Measurements from ENCODE around the gene KLHL26.
"Not testable (repeated sequence)": the region's sequence is repeated elsewhere in the genome, so short reads cannot be mapped to it uniquely, and the experiment has no call there.

Gene KLHL26

DNA sequence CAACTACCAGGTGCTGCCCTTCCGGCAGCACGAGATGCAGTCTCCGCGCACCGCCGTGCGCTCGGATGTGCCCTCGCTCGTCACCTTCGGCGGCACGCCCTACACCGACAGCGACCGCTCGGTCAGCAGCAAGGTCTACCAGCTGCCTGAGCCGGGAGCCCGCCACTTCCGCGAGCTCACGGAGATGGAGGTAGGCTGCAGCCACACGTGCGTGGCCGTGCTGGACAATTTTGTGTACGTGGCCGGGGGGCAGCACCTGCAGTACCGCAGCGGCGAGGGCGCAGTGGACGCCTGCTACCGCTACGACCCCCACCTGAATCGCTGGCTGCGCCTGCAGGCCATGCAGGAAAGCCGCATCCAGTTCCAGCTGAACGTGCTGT, 31.4 kb downstream of the KLHL26 start:
- DNase-seq = no peak

DNA sequence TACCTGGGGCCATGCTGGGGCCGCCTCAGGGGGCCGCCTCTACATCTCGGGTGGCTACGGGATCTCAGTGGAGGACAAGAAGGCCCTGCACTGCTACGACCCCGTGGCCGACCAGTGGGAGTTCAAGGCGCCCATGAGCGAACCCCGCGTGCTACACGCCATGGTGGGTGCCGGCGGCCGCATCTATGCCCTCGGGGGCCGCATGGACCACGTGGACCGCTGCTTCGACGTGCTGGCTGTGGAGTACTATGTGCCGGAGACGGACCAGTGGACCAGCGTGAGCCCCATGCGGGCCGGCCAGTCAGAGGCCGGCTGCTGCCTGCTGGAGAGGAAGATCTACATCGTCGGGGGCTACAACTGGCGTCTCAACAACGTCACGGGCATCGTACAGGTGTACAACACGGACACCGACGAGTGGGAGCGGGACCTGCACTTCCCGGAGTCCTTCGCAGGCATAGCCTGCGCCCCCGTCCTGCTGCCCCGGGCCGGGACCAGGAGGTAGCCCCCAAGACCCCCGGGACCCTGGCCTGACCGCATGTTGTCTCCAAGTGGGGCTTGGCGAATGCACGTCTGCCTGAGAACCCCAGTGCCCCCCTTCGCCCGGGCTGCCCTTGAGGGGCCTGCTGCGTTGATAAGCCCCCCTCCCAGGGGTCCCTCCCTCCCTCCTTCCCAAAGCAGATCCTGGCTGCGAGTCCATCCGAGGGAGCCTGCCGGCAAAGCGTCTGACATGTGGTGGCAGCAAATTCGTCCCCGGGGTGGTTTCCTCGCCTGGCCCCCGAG, 32.1 kb downstream of the KLHL26 start:
- no peak for DNase-seq

DNA sequence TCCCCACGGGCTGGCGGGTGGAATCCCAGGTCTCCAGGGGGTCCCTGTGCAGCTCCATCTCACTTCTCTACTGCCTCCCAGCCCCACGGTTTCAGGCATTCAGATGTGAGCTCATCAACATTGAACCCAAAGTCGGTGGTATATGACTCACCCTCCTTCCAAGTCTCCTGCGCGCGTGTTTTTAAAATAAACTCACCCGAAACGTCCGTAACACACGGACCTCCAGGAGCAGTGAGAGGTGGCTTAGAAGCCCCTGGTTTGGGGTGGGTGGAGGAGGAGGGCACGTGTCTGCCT, 32.6 kb downstream of the KLHL26 start:
- no peak for DNase-seq

DNA sequence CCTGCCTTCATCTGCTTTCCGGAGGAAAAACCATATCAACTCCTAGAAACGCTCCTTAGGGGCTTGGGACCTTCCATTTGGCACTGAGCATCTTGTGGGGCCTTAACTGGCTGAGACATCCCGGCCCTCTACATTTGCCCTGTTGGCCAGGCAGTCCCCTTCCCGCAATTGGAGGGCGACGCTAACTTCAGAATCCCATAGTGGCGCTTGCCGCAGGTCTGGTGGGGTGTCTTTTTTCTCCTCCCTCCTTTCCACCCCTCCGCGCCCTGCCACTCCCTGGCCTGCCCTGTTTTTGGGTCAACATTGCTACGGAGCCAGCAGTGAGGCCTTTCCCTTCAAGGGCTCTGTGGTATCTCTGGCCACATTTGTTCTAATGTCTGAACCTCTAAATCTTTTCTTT, 33.1 kb downstream of the KLHL26 start:
- no peak for DNase-seq

DNA sequence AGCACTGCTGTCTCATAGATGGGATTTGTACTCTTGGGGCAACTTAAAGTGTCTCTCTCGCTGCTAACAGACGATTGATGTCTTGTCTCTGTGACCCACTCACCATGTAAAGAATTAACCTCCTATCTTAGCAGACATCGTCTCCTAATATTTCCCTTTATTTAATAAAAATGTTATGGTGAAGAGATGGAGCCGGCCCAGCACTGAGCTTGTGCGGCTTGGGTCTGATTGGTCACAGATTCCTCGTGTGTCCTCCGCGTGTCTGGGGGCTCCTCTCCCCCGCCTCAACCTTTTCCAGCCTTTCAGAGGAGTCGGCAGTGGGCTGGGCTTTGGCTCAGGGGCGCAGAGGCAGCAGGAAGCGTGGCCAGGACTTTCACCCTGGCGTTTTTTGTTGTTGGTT, 33.5 kb downstream of the KLHL26 start:
- DNase-seq = no peak

DNA sequence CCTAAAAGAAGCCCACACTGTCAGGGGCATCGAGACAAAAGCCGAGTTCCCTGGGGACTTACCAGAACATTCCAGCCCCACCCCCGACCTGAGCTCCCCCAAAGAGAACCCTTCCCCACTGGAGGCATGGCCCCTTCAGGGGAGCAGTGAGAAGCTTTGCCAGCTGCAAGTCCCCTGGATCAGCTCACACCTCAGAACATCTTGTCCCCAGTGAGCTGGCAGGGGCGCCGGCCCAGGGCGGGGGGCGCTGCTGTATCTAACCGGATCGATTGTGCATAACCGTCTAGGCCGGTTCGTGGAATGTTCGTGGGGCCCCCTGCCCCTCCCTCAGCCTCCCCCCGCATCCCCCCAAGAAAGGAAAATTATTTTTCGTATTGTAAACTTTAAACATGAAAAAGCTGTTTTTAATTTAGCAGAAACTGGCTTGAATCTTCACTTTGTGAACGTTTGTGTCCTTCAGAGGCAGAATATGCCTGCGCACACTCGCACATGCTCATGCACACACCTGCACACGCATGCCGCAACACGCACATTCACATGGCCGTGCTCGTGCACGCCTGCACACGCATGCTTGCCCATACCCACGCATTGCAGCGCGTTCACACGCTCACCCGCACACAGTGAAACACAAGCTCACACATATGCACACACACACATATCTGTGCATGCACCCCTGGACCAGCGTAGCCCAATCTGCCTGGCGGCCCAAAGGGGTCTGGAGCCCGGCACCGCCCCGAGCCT, 34.6 kb downstream of the KLHL26 start:
- no peak for DNase-seq

DNA sequence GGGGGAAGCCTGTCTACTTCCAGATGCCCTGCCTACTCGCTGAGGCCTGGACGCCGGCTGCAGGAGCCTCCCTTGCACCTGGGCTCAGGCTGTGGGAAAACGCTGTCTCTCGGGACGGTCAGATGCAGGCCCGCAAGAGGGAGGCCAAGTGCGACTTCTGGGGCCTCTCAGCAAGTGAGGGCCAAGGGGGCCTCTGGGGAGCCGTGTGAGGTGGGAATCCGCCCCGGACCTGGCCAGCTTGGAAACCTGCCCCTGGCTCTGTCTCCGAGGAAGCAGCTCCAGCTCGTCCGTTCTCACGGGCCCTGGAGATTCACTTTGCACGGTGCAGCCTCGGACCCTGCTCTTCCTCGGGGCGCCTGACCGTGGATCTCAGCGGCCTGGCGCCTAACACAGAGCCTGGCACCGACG, 35.2 kb downstream of the KLHL26 start:
- DNase-seq = no peak

DNA sequence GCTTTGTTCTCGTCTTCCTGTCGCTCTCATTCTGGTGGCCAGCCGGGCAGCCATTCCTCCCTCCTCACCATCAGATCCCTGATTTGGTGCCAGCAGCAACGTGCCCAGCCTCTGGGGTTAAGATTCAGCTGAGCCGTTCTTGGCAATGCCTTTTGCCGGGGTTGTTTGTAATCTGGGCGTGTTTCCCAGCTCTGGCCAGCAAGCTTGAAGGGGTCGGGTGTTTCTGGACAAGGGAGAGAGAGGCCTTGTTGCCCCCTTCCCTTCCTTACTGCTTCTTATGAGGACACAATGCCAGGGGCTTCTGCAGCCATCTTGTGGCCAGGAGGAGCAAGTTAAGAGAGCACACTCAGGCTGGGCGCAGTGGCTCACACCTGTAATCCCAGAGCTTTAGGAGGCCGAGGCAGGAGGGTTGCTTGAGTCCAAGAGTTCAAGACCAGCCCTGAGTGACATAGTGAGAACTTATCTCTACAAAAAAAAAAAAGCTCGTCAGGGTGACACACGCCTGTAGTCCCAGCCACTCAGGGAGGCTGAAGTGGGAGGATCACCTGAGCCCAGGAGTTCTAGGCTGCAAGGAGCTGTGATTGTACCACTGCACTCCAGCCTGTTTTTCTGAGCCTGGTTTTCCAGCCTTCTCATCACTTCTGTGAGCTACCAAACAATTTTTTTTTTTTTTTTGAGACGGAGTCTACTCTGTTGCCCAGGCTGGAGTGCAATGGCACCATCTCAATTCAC, 35.9 kb downstream of the KLHL26 start:
- DNase-seq = no peak

DNA sequence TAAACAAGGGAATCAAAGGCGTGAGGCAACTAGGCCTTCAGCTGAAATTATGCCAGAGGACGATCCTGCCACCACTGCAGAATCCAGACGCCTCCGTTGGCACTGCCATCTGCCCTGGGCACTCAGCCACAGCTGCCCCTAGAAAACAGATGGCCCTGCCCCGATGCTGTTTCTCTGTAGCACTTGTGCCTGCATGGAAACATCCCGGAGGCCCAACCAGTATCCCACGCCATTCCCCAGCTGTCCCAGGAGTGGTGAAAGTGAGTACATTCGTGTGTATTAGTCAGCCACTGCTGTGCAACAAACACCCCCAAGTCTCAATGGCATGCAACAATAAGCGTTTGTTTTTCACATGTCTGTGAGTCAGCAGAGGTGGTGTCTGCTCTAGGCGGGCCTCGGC, 37.8 kb downstream of the KLHL26 start:
- DNase-seq = no peak

DNA sequence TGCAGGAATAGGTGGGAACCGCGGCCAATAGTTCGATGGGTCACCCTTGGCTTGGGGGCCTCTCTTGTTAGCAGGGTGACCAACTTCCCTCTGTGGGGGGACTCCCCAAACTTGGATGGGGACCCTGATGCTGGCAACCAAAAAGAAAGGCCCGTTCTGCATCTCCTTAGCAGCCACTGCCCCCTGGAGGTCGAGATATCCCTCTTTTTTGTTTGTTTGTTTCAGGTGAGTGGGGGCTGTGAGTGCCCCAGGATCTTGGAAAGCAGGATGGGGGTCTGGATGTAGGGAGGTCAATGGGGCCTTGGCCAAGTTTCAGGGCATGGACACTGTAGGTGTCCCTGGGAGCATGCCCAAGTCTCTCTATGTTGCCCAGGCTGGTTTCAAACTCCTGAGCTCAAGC, 39.0 kb downstream of the KLHL26 start:
- DNase-seq = no peak

DNA sequence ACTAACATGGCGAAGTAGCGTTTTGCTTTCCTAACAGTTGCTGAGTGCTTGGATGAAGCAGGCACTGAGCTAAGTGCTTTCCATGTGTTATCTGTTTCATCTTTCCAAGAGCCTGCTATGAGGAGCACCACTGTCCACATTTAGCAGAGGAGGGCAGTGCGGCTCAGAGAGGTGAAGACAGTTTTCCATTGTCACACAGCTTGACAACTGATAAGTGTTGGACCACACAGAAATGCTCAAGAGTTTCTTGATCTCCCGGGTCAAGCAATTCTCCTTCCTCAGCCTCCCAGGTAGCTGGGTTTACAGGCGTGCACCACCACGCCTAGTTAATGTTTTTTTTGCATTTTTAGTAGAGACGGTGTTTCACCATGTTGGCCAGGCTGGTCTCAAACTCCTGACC, 39.9 kb downstream of the KLHL26 start:
- DNase-seq = no peak

DNA sequence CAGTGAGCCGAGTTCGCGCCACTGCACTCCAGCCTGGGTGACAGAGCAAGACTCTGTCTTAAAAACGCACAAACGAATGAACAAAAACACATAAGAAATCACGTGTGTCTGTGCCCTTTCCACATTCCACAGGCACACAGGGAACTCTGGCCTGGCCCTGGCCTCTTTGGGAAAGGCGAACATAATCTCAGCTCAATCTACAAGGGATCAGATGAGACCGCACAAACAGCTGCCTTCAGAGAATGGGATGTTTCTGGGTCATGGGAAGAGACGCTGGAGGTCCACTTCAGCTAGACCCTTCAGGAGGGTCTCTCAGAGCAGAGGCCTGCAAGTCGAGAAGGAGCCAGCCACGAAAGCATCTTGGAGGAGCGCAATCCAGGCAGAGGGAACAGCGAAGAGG, 40.3 kb downstream of the KLHL26 start:
- DNase-seq = no peak

DNA sequence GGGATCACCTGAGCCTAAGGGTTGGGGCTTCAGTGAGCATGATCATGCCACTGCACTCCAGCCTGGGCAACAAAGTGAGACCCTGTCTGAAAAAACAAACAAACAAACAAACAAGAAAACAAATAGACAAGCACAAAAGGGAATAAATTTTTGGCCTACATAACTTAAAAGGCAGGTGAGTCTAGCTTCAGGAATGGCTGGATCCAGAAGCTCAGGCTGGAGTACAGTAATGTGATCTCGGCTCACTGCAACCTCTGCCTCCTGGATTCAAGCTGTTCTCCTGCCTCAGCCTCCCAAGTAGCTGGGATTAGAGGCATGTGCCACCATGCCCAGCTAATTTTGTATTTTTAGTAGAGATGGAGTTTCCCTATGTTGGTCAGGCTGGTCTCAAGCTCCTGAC, 43.3 kb downstream of the KLHL26 start:
- DNase-seq = not testable (repeated sequence)

DNA sequence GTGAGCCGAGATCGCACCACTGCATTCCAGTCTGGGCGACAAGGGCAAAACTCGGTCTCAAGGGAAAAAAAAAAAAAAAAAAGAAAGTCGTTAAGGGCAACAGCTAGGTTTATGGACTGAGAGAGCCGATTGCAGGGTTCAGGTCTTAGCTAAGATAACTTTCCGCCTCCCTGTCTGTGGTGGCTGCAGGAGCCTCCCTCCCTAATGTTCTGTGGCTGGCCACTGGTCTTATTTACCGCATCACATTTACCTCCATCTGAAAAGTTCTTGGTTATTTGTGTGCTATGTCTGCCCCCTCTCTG, 45.9 kb downstream of the KLHL26 start:
- no peak for DNase-seq

DNA sequence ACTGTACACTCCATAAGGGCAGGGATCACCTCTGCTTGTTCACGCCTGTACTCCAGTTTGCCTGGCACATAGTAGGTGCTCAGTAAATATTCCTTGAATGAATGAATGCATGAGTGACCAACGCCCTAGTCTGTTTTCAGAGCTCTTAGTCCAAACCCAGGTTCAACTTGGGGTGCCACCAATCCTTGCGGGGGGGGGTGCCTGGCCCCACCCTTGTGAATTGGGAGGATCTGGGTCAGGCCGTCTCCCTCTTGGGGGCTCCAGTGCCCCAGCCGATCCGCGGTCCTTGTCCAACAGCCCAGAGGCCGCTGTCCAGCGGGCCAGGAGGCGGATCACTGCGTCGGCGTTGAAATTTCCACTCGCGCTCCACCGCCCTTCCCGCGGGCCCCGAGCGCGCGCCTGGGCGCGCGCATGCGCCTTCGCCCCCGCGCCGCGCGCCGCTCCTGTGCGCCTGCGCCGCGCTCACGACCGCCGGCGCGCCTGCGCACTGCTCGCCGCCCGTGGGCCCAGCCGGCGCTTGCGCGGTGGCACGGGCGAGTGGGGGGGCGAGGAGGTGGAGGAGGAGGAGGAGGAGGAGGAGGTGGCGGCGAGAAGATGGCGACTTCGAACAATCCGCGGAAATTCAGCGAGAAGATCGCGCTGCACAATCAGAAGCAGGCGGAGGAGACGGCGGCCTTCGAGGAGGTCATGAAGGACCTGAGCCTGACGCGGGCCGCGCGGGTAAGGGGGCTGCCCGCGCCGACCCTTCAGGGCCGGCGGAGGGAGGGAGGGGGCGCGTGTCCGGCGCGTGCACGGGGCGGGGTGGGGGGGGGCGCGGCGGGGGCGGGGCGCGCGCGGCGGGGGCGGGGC, 46.5 kb downstream of the KLHL26 start, which contains the start of gene CRTC1:
TSS of gene CRTC1 (plus strand) at position 572 of the 849 bp plus-strand sequence. CDS start at position 595, 23 bp downstream.
- peak; percentile 94 for DNase-seq

DNA sequence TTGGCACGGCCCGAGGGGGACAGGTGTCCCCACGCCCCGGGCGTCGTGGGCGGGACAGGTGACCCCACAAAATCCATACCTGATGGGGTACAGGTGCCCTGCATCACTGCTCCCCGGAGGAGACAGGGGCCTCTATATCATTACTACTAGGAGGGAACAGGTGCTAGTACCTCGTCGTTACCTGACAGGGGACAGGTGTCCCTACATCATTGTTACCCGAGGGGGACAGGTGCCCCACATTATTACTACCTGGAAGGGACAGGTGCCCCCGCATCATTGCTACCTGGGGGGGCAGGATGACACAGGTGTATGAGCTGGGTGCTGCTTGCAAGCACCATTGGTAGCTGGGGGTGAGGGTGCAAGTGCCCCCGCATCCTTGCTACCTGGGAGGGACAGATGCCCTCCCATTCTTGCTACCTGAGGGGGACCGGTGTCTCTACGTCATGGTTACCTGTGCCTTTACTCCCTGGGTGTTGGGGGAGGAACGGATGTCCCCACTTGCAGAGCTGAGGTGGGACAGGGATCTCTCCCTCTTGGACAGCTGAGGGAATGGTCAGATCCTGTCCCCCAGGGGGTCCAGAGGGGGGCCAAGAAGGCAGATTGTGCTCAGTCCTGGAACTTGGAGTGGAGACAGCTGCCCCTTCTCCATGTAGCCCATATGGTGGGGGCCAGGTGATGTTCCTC, 47.3 kb downstream of the KLHL26 start:
- no peak for DNase-seq

DNA sequence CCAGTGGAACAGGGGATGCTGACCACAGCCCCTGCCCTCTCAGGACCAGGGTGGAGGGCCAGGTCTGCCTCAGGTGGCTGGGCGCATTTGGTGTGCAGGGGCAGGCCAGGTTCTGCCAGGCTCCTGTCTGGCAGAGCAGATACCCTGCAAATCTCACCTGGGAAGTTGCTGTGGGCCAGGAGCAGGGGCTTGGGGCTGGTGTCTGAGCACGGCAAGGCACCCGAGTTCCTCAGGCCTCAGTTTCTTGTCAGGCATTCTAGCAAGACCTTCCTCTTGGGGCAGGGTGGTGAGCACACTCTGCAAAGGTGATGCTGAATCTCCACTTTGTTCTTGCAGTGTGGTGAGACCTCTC, 47.8 kb downstream of the KLHL26 start:
- DNase-seq = no peak

DNA sequence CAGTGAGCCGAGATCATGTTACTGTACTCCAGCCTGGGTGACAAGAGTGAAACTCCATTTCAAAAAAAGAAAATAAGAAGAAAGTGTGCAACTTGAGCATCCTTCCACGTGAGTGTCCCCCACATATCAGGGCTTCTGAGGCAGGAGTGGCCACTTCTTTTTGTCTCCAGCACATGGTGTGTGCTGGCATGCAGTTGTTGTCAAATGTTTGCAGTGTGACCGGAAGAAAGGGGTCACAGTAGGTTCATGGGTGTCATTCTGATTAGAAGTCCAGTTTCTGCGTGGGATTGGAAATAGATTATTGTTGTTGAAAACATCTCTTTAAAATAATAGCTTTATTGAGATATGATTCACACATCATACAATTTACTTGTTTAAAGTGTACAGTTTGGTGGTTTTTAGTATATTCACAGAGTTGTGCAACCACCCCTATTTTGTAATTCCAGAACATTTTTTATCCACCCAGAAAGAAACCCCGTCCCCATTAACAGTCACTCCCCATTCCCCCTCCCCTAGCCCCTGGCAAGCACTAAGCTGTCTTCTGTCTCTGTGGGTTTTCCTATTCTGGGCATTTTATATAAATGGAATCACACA, 48.9 kb downstream of the KLHL26 start:
- no peak for DNase-seq

DNA sequence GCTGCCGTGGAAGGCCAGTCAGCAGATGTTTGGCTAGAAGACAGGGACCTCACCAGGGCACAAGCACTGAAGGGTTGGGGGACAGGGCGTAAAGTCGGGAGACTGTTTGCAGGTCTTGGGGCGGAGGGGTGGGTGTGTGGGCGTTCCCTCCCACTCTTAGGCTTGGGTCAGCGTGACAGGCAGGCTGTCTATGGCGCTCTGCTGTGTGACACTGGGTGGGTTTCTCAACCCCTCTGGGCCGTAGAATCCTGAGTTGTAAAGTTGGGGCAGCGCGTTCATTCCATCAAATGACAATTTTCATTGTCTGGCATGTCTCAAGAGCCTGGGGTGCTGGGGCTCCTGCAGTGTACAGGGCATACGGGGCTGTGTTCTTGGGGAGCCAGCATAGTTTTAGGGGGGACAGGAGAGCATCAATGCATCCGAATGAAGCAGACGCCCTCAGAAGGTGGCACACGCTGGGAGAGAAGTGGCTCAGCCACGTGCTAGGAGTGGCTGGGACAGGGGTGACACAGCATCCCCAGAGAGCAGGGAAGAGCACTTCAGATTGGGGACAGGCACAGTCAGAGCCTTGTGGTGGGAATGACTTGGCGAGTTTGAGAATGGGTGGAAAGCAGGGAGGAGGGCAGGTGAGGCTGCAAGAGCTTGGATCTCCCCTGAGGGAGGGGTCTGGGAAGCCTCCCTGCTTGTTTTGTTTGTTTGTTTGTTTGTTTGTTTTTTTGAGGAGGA, 51.1 kb downstream of the KLHL26 start:
- DNase-seq = no peak

DNA sequence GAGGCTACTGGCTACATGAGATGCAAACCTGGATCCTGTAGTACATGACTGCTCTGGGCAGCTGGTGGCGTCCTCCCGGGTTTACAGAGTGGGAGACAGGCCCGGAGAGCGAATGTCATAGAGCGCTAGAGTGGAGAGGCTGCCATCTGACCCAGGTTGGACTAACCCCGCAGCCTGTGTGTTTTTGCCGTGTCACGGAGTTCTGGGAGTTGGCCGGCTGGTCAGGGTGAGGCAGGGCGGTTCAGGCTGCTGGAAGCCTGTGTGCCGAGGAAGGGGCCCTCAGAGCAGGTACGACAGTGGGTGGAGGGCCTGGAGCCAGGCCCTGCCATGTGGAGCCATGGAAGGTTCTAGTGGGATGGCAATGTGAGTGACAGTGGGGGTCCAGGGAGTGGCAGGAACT, 59.2 kb downstream of the KLHL26 start:
- no peak for DNase-seq

DNA sequence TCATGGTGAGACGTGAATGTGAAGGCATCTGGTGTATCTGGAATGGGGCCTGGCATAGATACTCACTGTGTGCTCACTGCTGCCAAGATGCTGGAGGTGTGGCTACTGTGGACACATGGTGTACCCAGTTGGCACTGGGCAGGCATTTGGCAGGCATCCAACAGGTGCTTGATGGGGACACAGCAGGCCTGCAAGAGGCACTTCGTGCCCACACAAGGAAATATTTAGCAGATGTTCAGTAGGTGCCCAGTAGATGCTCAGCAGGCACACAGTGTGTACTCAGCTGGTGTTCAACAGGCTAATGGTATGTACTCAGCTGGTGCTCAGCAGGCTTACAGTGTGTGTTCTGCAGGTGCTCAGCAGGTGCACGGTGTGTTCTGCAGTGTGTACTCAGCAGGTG, 60.9 kb downstream of the KLHL26 start:
- DNase-seq = no peak
